HepG2 (cell line): ENCODE measurements around the gene CFD. TPM values are rescaled to one million over a fixed set of nuclear protein-coding genes. Genes with fewer than 3 reads are reported as not detected.

Experiments
- ATAC-seq: fragments of 200-7000 bp; cut with Tn5 transposase; 3 replicates; pipeline ENCODE4 v1.9.1; 2020; ENCODE audit warnings: mild to moderate bottlenecking, moderate library complexity
- BruUV-seq: library from RNA; stranded (reverse); fragments of 400-500 nt; replicated peaks from 2 replicates; lab custom pipeline; 2021; lab: Mats Ljungman, UMichigan
- CTCF ChIA-PET: fragments of 300-600 bp; formaldehyde crosslinking; extraction: SDS; loops from one replicate; lab custom pipeline; 2021; ENCODE audit warnings: low total read pairs, inconsistent platforms, low intra/inter-chr PET ratio; lab: Yijun Ruan, JAX
- POLR2A ChIA-PET: fragments of 350-600 bp; sonication (Branson Sonifier 250); formaldehyde crosslinking; loops from one replicate; lab custom pipeline; 2020; ENCODE audit warnings: antibody characterized with exemption, inconsistent platforms; lab: Yijun Ruan, JAX
- DNase-seq: peaks from one replicate; pipeline ENCODE4 v3.0.0-alpha.2; 2015; ENCODE audit warnings: low spot score
- FAIRE-seq: peaks from 3 replicates; lab custom pipeline; 2011; peaks lifted over from hg19 to GRCh38; lab: Jason Lieb, UNC
- H2AFZ ChIP-seq: one replicate; pipeline ENCODE4 v1.6.1; 2011; ENCODE audit warnings: low read length, inconsistent platforms
- H3K27ac ChIP-seq: fragments of 300-600 bp; 3 replicates; pipeline ENCODE4 v1.8.0; 2011; ENCODE audit warnings: mixed run types, mild to moderate bottlenecking, mixed read lengths, low read length, inconsistent platforms; ENCODE audit not compliant: insufficient read depth; ENCODE audit errors: extremely low read length
- H3K27me3 ChIP-seq, 2 experiments: fragments of 200-600 bp in 1 of 2; 2 replicates in 1 of 2; 3 replicates in 1 of 2; pipeline versions ENCODE4 v1.6.0 to v1.8.0; 2011; ENCODE audit warnings: low read length in 2 of 2, mild to moderate bottlenecking in 2 of 2, moderate library complexity in 2 of 2, inconsistent platforms in 1 of 2; ENCODE audit not compliant: insufficient read depth in 2 of 2, control insufficient read depth in 1 of 2
- H3K36me3 ChIP-seq, 2 experiments: fragments of 200-600 bp in 1 of 2; replicated peaks in 1 of 2; 2 replicates in 1 of 2; 3 replicates in 1 of 2; pipeline versions ENCODE4 v1.5.1 to v1.8.0; 2011; ENCODE audit warnings: low read length in 2 of 2, inconsistent platforms in 1 of 2; ENCODE audit not compliant: insufficient read depth in 2 of 2, control insufficient read depth in 1 of 2
- H3K4me1 ChIP-seq: 2 replicates; pipeline ENCODE4 v1.5.1; 2012; ENCODE audit warnings: low read length, inconsistent platforms; ENCODE audit not compliant: insufficient read depth
- H3K4me2 ChIP-seq: 2 replicates; pipeline ENCODE4 v1.6.0; 2011; ENCODE audit warnings: low read depth, low read length, inconsistent platforms
- H3K4me3 ChIP-seq, 3 experiments: fragments of 200-600 bp in 1 of 3; sonication (generic), shearing (Covaris generic) in 1 of 3; replicated peaks in 1 of 3; 2 replicates each; pipeline ENCODE4 v1.5.1; 2011 to 2016; ENCODE audit warnings: low read length in 3 of 3, inconsistent platforms in 2 of 3, low read depth in 2 of 3, mild to moderate bottlenecking in 2 of 3, control low read depth in 1 of 3, mixed read lengths in 1 of 3; ENCODE audit not compliant: insufficient read depth in 1 of 3
- H3K79me2 ChIP-seq: one replicate; pipeline ENCODE4 v1.6.1; 2011; ENCODE audit warnings: low read length, inconsistent platforms; ENCODE audit not compliant: insufficient read depth
- H3K9ac ChIP-seq: 2 replicates; pipeline ENCODE4 v1.6.0; 2011; ENCODE audit warnings: mild to moderate bottlenecking, low read depth, low read length, inconsistent platforms; ENCODE audit not compliant: insufficient read depth
- H3K9me3 ChIP-seq: 2 replicates; pipeline ENCODE4 v1.5.1; 2012; ENCODE audit warnings: mild to moderate bottlenecking, low read length
- H4K20me1 ChIP-seq: 2 replicates; pipeline ENCODE4 v1.6.0; 2011; ENCODE audit warnings: inconsistent platforms, mild to moderate bottlenecking, low read length, moderate library complexity; ENCODE audit not compliant: insufficient read depth
- HNRNPL ChIP-seq: fragments of 200-400 bp; formaldehyde crosslinking; IDR thresholded peaks from 2 replicates; pipeline ENCODE4 v1.6.1; 2017; ENCODE audit warnings: mild to moderate bottlenecking, low read depth, low read length
- PHF21A ChIP-seq: sonication (generic); formaldehyde crosslinking; IDR thresholded peaks from 2 replicates; pipeline ENCODE4 v1.5.0; 2020; ENCODE audit warnings: mild to moderate bottlenecking, missing genetic modification reagents
- ZBTB21 ChIP-seq: sonication (generic); formaldehyde crosslinking; IDR thresholded peaks from 2 replicates; pipeline ENCODE4 v1.4.0; 2020; ENCODE audit warnings: missing genetic modification reagents
- ZNF17 ChIP-seq: sonication (generic); formaldehyde crosslinking; IDR thresholded peaks from 2 replicates; pipeline ENCODE4 v1.5.0; 2020; ENCODE audit warnings: mild to moderate bottlenecking, missing genetic modification reagents
- WGBS: methylation state at CpG from one replicate; pipeline ENCODE4 v1.1.6; 2017; ENCODE audit warnings: low lambda C conversion rate; 5-methylcytosine and 5-hydroxymethylcytosine counted together
- in situ Hi-C: cut with HindIII; loops from 2 replicates; pipeline ENCODE4 v1.10.0; 2017; ENCODE audit warnings: low pct_unique_long_range_greater_than_20kb; ENCODE audit not compliant: extremely low pct_ligation_motif_present
- intact Hi-C: fragments of 100-400 bp; cut with micrococcal nuclease; formaldehyde crosslinking; loops from one replicate; pipeline ENCODE4 v1.10.0; 2022; ENCODE audit not compliant: unreplicated experiment
- polyA plus RNA-seq, 8 experiments: library from polyadenylated mRNA; depleted of rRNA in 3 of 8; stranded (reverse) in 7 of 8; unstranded in 1 of 8; fragments of >200 nt; fragmentation: Illumina TruSeq in 4 of 8; extraction: Trizol in 4 of 8; gene quantifications; 2 replicates each; pipeline versions ENCODE4 v1.2.1 to v1.2.3, GENCODE V29; 2011 to 2016; ENCODE audit warnings: low read depth in 4 of 8, missing spikeins in 1 of 8, mixed read lengths in 1 of 8; ENCODE audit not compliant: insufficient read depth in 1 of 8
- total RNA-seq, 5 experiments: library from RNA; depleted of rRNA; stranded (reverse); fragments of >200 nt; fragmentation: Illumina TruSeq; extraction: Trizol; gene quantifications; 2 replicates each; pipeline ENCODE4 v1.2.3, GENCODE V29; 2016; ENCODE audit warnings: low read depth in 1 of 5
- TF ChIP-seq, protein P1 (sequence below): sonication (generic); formaldehyde crosslinking; IDR thresholded peaks from 2 replicates; pipeline ENCODE4 v1.4.0; 2020; ENCODE audit warnings: missing genetic modification reagents
- TF ChIP-seq, protein P2 (sequence below): sonication (generic); formaldehyde crosslinking; IDR thresholded peaks from 2 replicates; pipeline ENCODE4 v1.5.1; 2020; ENCODE audit warnings: mild to moderate bottlenecking, missing genetic modification reagents, moderate library complexity

CFD gene
- total and polyA plus RNA-seq, 2 of the 13 experiments (the other 11 are each of a cell fraction or from before 2014, with no cell fraction given) = 2.3 to 4.6 TPM

DNA sequence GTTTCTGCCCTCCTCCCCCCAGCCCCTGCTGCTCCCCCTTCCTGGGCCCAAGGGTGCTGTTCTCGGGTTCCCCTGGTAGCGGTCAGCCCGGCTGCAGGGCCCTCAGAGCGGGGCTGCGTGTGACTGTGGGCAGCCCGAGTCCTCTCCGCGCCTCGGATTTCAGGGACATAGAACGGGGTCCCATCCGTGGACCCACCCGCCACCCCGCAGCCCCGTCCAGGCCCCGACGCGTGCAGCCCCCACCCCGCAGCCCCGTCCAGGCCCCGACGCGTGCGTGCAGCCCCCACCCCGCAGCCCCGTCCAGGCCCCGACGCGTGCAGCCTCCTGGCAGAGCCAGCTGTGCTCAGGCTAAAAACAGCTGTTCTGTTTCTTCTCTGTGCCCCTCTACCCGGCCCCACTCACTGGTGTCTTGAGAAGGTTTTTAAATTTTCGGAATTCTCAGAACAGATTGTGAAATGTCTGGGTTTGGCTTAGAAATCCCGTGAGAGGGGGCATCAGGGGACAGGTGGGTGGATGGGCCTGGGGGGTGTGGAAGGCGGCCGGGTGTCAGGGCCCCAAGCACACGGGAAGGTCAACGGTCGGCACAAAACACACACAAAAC lies 24.2 kb upstream of the CFD start:
- ATAC-seq = peak; percentile 25; the same call in 2 of the 3 replicates
- DNase-seq = no peak
- intact Hi-C loops (no loop called here), in situ Hi-C loops (no loop called here)
- no peak overlapping the region for H3K27ac ChIP-seq
- H4K20me1 ChIP-seq = no peaks in the 10 kb centered on the region
- no peak overlapping the region for H2AFZ ChIP-seq
- no peaks in the 10 kb centered on the region for H3K36me3 ChIP-seq
- peaks cover 14 to 55% of the 10 kb centered on the region in 2 experiments for H3K27me3 ChIP-seq
- no peak overlapping the region for H3K4me3 ChIP-seq
- ChIA-PET CTCF (no interaction called here), POLR2A (no interaction called here)
- no peak overlapping the region for H3K9ac ChIP-seq
- no peak for FAIRE-seq
- TF ChIP-seq, protein P1, sequence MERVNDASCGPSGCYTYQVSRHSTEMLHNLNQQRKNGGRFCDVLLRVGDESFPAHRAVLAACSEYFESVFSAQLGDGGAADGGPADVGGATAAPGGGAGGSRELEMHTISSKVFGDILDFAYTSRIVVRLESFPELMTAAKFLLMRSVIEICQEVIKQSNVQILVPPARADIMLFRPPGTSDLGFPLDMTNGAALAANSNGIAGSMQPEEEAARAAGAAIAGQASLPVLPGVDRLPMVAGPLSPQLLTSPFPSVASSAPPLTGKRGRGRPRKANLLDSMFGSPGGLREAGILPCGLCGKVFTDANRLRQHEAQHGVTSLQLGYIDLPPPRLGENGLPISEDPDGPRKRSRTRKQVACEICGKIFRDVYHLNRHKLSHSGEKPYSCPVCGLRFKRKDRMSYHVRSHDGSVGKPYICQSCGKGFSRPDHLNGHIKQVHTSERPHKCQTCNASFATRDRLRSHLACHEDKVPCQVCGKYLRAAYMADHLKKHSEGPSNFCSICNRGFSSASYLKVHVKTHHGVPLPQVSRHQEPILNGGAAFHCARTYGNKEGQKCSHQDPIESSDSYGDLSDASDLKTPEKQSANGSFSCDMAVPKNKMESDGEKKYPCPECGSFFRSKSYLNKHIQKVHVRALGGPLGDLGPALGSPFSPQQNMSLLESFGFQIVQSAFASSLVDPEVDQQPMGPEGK (CRISPR knock-in tag) = 0 out of 2 replicates have a peak, but pooled peaks have one; percentile 35
- TF ChIP-seq ZBTB21 (CRISPR knock-in tag) = no peak
- no peaks in the 10 kb centered on the region for H3K79me2 ChIP-seq
- H3K4me2 ChIP-seq = no peak overlapping the region
- 58% methylated on average over 22 of the region's 36 CpGs for WGBS
- BruUV-seq = no TSS peak
- peaks cover 37% of the 10 kb centered on the region for H3K4me1 ChIP-seq
- H3K9me3 ChIP-seq = no peaks in the 10 kb centered on the region

DNA sequence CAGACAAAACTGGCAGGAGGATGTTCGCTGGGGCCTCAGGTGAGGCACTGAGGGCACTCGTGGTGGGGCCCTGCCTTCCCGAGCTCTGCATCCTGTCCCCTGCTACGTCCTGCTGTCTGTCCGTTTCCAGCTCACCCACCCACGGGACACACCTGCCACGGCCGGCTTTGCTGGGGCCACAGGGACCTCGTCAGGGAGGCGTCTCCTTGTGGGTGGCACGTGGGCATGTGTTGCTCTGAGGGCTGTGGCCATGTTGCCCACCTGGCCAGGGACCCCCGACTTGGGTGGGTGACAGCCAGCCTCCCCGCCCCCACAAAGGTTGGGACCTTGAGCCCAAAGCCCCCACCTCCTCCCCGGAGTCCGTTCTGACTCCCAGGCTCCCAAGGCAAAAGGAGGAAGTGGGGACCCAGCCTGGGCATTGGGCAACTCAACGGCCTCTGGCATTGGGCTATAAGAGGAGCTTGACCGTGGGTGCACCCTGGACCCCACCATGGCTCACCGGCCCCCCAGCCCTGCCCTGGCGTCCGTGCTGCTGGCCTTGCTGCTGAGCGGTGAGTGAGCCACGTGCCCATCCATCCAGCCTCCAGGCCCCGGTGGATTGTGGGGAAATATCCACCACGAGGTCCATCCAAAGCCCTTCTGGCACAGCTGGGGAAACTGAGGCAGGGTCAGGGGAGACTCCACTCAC lies 18.8 kb upstream of the CFD start, which contains the start of gene PRTN3:
PRTN3 (plus strand) TSS at position 481 of the 688 bp plus-strand sequence; CDS start at position 491, 10 bp downstream.
- intact Hi-C loops = no loop called here

More for the DNA sequence above, 18.8 kb upstream of the CFD start, which contains the start of gene PRTN3:
- no peak for ATAC-seq
- Histone ChIP-seq H3K4me3 (no peak within 1 kb of the TSS), H3K27me3 (peaks cover 13 to 60% of the 10 kb centered on the region in 2 experiments), H3K36me3 (no peaks in the 10 kb centered on the region), H3K4me2 (no peak within 1 kb of the TSS), H4K20me1 (no peaks in the 10 kb centered on the region), H3K27ac (no peak within 1 kb of the TSS), H3K4me1 (peaks cover 29% of the 10 kb centered on the region), H3K9ac (no peak within 1 kb of the TSS), H3K9me3 (no peaks in the 10 kb centered on the region), H2AFZ (no peak within 1 kb of the TSS), H3K79me2 (no peaks in the 10 kb centered on the region)
- DNase-seq = no peak
- 30% methylated on average over 2 of the region's 24 CpGs for WGBS
- TF ChIP-seq ZNF17 (CRISPR knock-in tag) = no peak
- TF ChIP-seq, protein P2, sequence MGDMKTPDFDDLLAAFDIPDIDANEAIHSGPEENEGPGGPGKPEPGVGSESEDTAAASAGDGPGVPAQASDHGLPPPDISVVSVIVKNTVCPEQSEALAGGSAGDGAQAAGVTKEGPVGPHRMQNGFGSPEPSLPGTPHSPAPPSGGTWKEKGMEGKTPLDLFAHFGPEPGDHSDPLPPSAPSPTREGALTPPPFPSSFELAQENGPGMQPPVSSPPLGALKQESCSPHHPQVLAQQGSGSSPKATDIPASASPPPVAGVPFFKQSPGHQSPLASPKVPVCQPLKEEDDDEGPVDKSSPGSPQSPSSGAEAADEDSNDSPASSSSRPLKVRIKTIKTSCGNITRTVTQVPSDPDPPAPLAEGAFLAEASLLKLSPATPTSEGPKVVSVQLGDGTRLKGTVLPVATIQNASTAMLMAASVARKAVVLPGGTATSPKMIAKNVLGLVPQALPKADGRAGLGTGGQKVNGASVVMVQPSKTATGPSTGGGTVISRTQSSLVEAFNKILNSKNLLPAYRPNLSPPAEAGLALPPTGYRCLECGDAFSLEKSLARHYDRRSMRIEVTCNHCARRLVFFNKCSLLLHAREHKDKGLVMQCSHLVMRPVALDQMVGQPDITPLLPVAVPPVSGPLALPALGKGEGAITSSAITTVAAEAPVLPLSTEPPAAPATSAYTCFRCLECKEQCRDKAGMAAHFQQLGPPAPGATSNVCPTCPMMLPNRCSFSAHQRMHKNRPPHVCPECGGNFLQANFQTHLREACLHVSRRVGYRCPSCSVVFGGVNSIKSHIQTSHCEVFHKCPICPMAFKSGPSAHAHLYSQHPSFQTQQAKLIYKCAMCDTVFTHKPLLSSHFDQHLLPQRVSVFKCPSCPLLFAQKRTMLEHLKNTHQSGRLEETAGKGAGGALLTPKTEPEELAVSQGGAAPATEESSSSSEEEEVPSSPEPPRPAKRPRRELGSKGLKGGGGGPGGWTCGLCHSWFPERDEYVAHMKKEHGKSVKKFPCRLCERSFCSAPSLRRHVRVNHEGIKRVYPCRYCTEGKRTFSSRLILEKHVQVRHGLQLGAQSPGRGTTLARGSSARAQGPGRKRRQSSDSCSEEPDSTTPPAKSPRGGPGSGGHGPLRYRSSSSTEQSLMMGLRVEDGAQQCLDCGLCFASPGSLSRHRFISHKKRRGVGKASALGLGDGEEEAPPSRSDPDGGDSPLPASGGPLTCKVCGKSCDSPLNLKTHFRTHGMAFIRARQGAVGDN (CRISPR knock-in tag) = peak; percentile 44; the same call in 1 of the 2 replicates
- TF ChIP-seq PHF21A = no peak
- TF ChIP-seq HNRNPL = peak; percentile 75; the same call in 1 of the 2 replicates
- in situ Hi-C loops = no loop called here
- ChIA-PET CTCF (no interaction called here), POLR2A (interaction anchor here (1.0 kb wide), 1 partner anchor 44 kb away, joined by 3 read pairs; no protein-coding TSS in a partner anchor)
- no TSS peak for BruUV-seq
- no peak for FAIRE-seq
